ENCODE measurements around the gene TCEAL5.
"Not testable (repeated sequence)": the region's sequence is repeated elsewhere in the genome, so short reads cannot be mapped to it uniquely, and the experiment has no call there.

TCEAL5 gene

DNA sequence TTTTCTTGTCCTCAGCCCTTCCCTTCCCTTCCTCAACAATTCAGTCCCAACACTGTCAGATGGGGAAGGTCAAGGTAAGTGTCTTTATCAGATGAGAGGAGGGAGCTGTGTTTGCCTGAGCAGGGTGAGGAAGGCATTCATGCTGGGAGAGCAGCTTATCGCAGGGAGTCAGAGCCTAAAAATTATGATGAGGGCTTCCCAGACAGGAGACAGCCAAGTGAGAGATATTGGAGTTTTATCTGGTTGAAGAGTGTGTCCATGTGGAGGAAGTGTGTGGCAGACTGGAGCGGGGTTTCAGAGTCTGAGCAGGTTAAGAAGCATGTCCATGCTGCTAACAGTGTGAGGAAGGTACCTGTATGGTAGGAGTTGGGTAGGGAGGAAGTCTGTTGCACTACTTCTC is 43.3 kb downstream of the TCEAL5 start:
- DNase-seq (ENCODE audit: low spot score) = no peak

- DNase-seq (ENCODE audit: low spot score) = not testable (repeated sequence)
Measured at GRCh38 chrX:103225918-103226317, 50.6 kb downstream of the TCEAL5 start.

Data from SW480 (cell line).